GM18526 (cell line): ENCODE results near the gene TK2.

Source experiments
- POLR2A ChIP-seq: IDR thresholded peaks from 3 replicates; pipeline ENCODE4 v1.6.1; 2011; ENCODE audit not compliant: insufficient read length; ENCODE audit errors: extremely low read depth

The TK2 gene

GRCh38 chr16:66578651-66579531 lies 29.0 kb upstream of the TK2 start, which contains the start of gene CMTM2:
Gene CMTM2 (plus strand): TSS chr16:66579463. CDS start chr16:66579608, 145 bp downstream.
- no peak for TF ChIP-seq POLR2A

- no peak for TF ChIP-seq POLR2A
Measured at GRCh38 chr16:66576296-66576695, 26.4 kb upstream of the TK2 start.

- TF ChIP-seq POLR2A, result no peak
Measured at GRCh38 chr16:66575060-66575459, 25.1 kb upstream of the TK2 start.

GRCh38 chr16:66574531-66574930 lies 24.6 kb upstream of the TK2 start:
- TF ChIP-seq POLR2A, result no peak

- TF ChIP-seq POLR2A, result no peak
Measured at GRCh38 chr16:66574081-66574480, 24.2 kb upstream of the TK2 start.

- TF ChIP-seq POLR2A, result no peak
Measured at GRCh38 chr16:66572356-66572755, 22.4 kb upstream of the TK2 start.

GRCh38 chr16:66569827-66570405 lies 20.0 kb upstream of the TK2 start:
- TF ChIP-seq POLR2A, result no peak

GRCh38 chr16:66569131-66569530 lies 19.2 kb upstream of the TK2 start:
- no peak for TF ChIP-seq POLR2A

GRCh38 chr16:66568355-66568754 lies 18.4 kb upstream of the TK2 start:
- TF ChIP-seq POLR2A, result no peak

- TF ChIP-seq POLR2A, result no peak
Measured at GRCh38 chr16:66566051-66566901, 16.4 kb upstream of the TK2 start, which contains the start of gene CMTM1. Gene CMTM1 (plus strand): TSS chr16:66566439. CDS start chr16:66566514, 75 bp downstream.

GRCh38 chr16:66563574-66564334 lies 13.8 kb upstream of the TK2 start:
- TF ChIP-seq POLR2A, result no peak

- no peak for TF ChIP-seq POLR2A
Measured at GRCh38 chr16:66562986-66563385, 13.1 kb upstream of the TK2 start.

- TF ChIP-seq POLR2A, result no peak
Measured at GRCh38 chr16:66562409-66562808, 12.5 kb upstream of the TK2 start.

GRCh38 chr16:66561381-66562080 lies 11.6 kb upstream of the TK2 start:
- TF ChIP-seq POLR2A, result no peak
